HG03066 (cell line): Measurements from ENCODE around the gene KAT5.
"Not testable (repeated sequence)": the region's sequence is repeated elsewhere in the genome, so short reads cannot be mapped to it uniquely, and the experiment has no call there.

Source experiments
- ATAC-seq: cut with Tn5 transposase; IDR thresholded peaks from one replicate; pipeline ENCODE4 v1.9.1; 2021; ENCODE audit warnings: low read depth; ENCODE audit not compliant: unreplicated experiment

The KAT5 gene

DNA sequence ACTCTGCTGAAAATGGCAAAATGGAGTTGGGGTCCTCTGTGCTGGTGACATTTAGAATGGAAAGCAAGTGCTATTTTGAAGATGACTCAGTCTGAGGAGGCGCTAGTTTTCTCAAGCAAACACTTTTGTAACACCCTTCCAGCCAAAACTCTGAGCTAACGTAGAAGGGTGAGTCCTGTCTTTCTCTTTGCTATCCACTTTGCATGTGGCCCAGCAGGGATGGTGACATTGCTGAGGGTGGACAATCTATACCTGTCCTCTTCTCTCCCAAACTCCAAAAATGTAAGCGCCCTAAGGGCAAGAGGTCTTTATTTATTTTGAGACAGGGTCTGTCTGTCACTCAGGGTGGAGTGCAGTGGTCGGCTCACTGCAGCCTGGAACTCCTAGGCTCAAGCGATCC lies 3.6 kb upstream of the KAT5 start:
- ATAC-seq = no peak

DNA sequence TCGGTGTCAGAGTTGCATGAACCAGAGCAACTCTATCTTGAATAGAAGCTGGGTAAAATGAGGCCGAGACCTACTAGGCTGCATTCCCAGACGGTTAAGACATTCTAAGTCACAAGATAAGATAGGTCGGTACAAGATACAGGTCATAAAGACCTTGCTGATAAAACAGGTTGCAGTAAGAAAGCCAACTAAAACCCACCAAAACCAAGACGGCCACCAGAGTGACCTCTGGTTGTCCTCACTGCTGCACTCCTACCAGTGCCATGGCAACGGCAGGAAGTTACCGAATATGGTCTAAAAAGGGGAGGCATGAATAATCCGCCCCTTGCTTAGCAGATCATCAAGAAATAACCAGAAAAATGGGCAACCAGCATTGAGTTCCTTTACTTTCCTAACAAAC lies 2.4 kb upstream of the KAT5 start:
- no peak for ATAC-seq

GRCh38 chr11:65710421-65710820 lies 1.6 kb upstream of the KAT5 start:
- no peak for ATAC-seq

GRCh38 chr11:65712633-65713076 lies 603 bp downstream of the KAT5 start:
- no peak for ATAC-seq

DNA sequence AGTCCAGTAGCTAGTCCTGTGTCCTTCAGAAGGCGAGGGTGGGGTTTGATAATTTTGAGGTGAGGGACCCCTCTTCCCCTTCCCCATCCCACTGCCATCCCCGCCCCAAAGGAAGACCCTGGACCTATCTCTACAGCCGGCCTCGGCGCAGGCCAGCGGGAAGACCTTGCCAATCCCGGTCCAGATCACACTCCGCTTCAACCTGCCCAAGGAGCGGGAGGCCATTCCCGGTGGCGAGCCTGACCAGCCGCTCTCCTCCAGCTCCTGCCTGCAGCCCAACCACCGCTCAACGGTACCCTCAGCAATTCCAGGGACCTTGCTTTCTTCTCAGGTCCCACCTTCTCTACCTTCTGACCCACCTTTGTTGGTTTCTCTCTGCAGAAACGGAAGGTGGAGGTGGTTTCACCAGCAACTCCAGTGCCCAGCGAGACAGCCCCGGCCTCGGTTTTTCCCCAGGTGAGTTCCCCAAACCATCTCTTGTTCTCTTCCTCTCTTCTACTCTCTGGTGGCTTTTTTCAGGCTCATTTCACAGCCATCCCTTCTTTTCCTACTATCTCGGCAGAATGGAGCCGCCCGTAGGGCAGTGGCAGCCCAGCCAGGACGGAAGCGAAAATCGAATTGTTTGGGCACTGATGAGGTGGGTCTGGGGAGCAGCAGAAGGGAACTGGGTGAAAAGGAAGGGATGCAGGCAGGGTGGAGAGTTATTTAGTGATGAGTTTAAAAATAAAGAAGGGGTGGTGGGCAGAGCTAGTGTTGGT lies 1.3 kb downstream of the KAT5 start:
- no peak for ATAC-seq

GRCh38 chr11:65714433-65714832 lies 2.4 kb downstream of the KAT5 start:
- ATAC-seq = no peak

DNA sequence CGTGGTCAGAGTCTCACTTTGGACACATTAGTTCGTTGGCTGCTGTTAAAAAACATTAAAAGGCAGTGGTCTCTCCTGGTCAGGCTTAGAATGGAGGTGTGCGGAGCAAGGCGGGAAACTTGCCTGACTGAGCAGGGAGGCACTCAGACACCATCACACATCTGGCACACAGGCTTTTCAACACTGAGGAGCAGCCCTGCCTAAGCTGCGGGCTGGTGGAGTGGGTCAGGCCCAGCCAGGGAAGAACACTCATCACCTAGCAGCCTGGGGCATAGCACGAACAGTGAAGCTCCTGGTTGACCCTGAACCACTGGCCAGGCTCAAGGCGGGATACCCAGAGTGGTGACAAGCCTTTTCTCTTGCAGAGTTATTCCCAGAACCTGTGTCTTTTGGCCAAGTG lies 4.2 kb downstream of the KAT5 start:
- no peak for ATAC-seq

DNA sequence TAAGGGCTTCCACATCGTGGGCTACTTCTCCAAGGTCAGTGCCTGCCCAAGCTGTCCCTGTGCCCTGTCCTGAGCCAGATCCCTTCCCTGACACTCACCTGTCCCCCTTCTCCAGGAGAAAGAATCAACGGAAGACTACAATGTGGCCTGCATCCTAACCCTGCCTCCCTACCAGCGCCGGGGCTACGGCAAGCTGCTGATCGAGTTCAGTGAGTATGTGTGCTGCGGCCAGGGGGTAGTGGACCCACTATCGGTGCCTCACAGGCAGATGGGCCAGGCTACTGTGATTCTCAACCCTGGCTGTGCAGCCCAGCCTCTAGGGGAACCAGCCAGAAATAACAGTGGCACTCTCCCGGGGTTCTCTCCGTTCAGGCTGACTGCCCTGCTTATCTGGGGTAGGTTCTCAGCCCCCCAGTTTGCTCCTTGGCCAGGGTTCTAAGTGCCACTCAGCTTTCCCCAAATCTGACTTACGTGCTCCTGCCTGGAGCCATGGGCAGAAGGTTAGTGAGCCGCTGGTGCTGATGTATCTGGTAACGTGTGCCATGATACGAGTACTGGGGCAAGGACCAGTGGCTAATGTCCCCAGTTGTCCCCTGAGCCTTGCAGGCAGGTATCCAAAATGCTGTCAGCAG lies 4.8 kb downstream of the KAT5 start:
- ATAC-seq = no peak

DNA sequence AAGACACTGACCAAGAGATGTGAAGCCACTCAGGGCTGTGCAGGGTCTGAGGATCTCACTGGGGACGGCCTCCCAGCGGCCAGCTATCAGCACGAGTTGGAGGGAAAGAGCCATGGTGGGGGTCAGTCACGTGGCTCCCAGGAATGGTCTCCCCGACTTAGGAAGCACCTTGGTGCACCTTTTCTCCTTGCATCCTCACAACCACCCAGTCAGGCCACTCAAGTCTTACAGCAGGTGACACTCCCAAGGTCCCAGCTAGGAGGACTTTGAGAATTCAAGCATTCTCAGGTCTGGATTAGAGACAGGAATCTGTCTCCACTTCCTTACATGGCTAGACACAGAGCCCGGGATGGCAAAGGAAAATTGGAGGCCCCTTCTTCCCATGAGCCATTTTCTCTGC lies 5.9 kb downstream of the KAT5 start:
- ATAC-seq = no peak

- ATAC-seq = no peak
Observed at GRCh38 chr11:65718531-65718930, 6.5 kb downstream of the KAT5 start.

GRCh38 chr11:65718964-65719492 lies 7.0 kb downstream of the KAT5 start:
- ATAC-seq = no peak

DNA sequence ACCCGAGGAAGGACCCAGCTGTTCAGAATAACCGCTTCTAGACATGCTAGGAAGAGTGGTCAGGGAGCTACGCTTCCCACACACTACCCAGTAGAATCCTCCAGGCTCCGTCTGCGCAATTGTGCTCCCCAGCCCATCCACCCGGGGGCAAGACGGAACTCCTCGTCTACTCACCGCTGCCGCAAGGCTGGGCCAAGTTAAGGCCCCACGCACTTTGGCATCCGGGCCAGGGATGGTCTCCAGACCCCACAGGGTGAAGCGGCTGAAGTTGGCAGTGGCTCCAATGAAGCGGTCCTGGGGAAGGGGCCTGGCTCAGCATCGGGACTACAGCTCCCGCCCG lies 7.8 kb downstream of the KAT5 start:
- no peak for ATAC-seq

DNA sequence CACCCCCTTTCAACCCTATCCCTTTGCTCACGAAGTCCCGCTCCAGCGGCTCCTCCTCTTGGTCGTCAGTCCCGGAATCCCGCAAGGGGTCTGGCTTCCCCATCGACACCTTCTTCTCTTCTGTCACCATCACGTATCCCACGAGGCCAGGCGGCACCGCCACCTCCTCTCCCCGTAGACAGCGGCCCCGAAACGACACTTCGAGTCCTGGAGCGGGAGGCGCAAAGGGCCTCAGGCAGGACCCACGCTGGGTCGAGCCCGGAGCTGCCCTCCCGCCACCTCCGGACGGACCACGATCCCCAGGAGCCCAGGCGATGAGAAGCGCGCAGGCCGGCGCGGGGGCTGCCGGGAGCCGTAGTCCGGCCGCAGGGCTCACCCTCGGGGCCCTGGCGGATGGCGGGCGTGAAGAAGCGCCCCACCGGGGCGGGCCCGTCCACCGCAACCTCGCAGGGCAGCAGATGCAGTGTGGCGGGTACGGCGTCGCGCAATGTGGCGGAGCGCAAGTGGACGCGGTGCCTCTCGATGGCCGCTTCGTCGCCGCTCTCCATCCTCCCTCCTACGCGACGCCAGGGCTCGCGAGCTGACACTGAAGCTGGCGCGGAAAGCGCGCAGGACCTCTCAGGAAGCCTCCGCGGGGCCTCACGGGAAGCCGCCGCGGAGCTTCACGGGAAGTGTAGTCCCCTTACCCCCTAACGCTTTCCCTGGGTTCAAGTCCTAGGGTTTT lies 8.3 kb downstream of the KAT5 start, which contains the start of gene RNASEH2C:
RNASEH2C (minus strand) TSS at position 588 of the 724 bp plus-strand sequence; CDS start at position 548, 40 bp downstream.
- ATAC-seq = peak; percentile 78

- no peak for ATAC-seq
Observed at GRCh38 chr11:65722261-65722660, 10.2 kb downstream of the KAT5 start.

- no peak for ATAC-seq
Observed at GRCh38 chr11:65726660-65727059, 14.6 kb downstream of the KAT5 start.

GRCh38 chr11:65727865-65728264 lies 15.8 kb downstream of the KAT5 start:
- ATAC-seq = no peak

GRCh38 chr11:65730461-65730860 lies 18.4 kb downstream of the KAT5 start:
- no peak for ATAC-seq

DNA sequence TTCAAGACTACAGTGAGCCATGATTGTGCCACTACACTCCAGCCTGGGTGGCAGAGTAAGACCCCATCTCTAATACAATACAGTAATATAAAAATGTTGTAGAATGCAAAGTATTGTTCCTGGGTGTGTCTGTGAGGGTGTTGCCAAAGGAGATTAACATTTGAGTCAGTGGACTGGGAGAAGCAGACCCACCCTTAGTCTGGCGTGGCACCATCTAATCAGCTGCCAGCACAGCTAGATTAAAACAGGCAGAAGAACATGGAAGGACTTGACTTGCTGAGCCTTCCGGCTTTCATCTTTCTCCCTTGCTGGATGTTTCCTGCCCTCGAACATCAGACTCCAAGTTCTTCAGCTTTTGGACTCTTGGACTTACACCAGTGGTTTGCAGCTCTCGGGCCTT lies 23.1 kb downstream of the KAT5 start:
- not testable (repeated sequence) for ATAC-seq

- no peak for ATAC-seq
Observed at GRCh38 chr11:65736810-65737209, 24.8 kb downstream of the KAT5 start.

- ATAC-seq = no peak
Observed at GRCh38 chr11:65739022-65739421, 27.0 kb downstream of the KAT5 start.

GRCh38 chr11:65741185-65741584 lies 29.1 kb downstream of the KAT5 start:
- ATAC-seq = no peak
